Measurements from ENCODE around the gene KIAA0513.

Gene KIAA0513

DNA sequence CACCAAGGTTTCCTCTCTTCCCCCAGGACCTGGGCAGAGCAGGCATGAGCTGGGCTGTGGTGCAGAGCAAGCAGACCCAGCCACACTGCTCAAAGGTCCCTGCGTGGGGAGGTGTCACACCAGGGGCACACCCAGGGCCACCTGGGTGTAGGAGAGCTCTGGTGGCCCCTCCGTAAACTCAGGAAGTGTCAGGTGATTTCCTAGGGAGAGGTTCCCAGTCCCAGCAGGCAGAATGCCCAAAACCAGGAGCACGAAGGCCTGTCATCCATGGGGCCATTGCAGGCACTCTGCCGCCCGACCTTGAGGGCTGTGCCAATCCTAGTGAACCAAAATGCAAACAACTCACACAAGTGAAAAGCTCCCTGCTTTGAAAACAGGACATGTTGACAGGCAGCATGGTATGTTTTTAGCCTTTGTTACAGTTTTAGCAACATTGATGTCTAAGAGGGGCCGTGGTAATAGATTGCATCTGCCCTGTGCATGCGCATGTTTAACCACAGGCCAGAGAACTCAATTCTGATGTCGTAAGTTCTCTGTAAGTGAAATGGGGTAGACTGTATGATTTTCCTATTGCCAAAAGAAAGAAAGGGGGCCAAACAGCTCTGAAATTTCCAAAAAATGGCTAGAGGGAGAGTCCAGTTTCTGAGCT lies 63.4 kb downstream of the KIAA0513 start:
- DNase-seq (ENCODE audit: low spot score): no peak

DNA sequence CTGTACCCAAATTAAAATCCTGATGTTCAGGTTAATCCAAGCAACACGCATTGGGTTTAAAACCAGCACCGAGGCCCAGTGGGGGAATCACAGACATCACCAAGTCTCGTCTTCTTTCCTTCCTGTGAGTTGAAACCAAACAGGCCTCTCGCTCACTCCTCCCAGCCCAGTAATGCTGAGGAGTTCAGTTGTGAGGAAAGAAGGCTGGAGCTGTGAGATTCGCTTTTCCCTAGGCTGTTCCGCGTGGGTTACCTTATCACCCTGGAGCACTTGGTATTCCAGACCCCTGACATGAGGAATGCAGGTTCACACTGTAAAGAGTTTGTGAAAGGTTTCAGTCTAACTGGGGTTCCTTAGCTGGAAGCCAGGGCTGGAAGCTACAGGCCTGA lies 63.9 kb downstream of the KIAA0513 start:
- no peak for DNase-seq (ENCODE audit: low spot score)

DNA sequence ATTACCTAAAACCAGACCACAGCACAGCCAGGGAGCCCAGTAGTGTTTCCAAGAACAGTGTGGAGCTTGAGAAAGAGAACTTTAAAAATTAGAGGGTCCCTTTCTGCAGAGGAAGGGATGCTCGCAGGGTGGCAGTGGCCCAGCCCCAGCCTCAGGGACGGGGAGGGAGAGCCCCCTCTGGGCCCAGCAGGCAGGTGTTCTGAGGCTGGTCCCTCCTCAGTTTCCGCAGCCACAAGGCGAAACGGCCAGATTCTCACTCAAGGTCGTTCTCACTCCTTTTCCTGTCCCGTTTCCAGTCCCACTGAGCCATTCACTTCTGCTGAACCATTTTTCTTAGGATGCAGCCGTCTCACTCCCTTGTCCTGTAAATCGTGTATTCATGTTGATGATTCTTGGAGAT lies 64.7 kb downstream of the KIAA0513 start:
- no peak for DNase-seq (ENCODE audit: low spot score)

DNA sequence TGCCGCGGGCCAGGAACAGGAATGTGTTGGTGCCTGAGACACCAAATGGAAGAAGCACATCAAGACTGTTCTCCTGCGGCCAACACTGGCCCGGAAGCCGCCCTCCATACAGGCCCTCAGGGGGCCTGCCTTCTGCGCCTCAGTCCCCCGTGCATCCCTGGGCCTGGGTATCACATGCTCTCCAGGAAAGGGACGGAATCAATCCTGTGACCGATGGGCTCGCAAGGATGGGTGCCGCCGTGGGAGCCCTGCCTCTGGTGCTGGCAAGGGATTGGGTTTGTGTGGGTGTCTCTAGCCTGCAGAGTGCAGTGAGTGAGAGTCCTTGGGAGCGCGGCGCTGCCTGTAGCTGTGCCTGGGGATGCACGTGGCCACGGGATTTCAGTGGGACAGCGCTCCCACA lies 65.3 kb downstream of the KIAA0513 start:
- DNase-seq (ENCODE audit: low spot score): no peak

- no peak for DNase-seq (ENCODE audit: low spot score)
Observed at GRCh38 chr16:85093705-85094104, 66.1 kb downstream of the KIAA0513 start.

- no peak for DNase-seq (ENCODE audit: low spot score)
Observed at GRCh38 chr16:85094176-85094805, 66.7 kb downstream of the KIAA0513 start.

DNA sequence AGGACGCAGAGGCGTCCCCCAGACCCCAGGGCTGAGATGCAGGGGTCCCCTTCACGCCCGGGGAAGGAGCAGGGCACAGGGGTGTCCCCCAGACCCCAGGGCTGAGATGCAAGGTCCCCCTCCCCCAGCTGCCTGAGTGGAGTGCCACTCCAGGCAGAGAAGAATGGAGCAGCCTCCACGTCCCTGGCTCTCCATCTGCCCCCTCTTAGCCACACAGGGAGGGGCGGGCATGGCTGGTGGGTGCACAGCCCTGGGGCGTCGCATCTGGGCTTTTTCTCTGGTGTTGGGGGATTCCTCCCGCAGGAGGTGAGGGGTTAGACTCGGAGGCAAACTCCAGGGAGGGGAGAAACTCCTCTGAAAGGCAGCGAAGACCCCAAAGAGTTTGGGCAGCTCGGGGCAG lies 67.2 kb downstream of the KIAA0513 start:
- no peak for DNase-seq (ENCODE audit: low spot score)

- DNase-seq (ENCODE audit: low spot score): no peak
Observed at GRCh38 chr16:85096921-85097320, 69.3 kb downstream of the KIAA0513 start.

DNA sequence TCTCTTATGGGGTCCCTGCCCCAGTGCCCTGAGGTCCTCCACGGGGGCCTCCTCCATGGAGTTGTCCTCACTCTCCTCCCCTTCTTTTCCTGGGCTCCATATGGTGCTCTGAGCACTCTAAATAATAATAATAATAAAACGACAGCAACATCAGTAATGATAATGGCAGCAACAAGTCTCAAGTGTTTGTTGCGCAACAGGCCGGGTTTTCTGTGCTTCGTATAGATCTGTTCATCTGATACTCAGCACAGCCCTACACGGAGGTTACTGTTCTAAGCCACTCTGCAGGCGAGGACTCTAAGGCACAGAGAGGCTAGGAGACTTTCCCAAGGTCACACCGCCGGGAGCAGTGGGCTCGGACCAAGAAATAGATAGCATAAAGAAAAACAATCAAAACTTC lies 71.0 kb downstream of the KIAA0513 start:
- no peak for DNase-seq (ENCODE audit: low spot score)

DNA sequence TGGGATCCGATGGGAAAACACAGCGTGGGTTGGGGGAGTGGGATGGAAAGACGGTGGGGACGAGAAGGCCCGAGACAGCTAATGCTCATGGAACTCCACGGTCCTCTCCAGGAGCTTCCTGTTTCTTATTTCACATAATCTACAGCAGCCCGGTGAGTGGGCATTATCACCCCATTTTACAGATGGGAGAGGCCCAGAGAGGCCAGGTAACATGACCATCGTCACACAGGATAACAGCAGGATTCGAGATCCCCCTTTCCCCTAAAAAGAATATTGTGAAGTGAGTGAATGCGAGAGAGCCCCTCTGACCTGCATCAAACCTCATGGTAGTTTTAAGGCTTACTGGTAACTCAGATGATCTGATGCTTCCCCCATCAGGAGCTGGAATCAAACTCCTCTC lies 72.7 kb downstream of the KIAA0513 start:
- no peak for DNase-seq (ENCODE audit: low spot score)

DNA sequence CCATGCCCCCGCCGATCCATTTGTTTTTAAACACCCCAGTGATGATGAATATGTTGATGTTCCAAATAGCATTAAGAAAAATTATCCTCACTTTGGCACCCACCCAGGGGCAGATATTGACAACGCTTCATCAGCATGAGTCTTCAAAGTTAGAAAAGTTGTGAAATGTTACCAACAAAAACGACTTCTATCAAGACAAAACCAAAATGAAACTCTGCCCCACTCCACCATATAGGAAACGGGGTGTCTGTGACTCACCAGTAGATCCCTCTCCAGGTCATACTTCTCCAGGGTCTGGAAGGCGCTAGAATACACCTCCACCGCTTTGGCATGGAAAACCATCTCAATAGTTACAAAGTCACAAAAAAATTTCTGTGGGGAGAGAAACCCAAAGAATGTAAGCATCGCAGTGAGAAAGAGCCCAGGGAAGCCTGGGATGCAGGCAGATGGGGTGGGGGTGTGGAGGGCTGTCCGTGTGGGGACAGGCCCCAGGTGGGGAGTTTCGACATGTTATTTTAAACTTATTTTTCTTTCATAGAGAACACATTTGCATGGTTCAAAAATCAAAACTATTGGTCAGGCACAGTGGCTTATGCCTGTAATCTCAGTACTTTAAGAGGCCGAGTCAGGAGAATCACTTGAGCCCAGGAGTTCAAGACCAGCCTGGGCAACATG lies 74.5 kb downstream of the KIAA0513 start:
- no peak for DNase-seq (ENCODE audit: low spot score)

GRCh38 chr16:85103114-85104079 lies 75.8 kb downstream of the KIAA0513 start:
- DNase-seq (ENCODE audit: low spot score): no peak

DNA sequence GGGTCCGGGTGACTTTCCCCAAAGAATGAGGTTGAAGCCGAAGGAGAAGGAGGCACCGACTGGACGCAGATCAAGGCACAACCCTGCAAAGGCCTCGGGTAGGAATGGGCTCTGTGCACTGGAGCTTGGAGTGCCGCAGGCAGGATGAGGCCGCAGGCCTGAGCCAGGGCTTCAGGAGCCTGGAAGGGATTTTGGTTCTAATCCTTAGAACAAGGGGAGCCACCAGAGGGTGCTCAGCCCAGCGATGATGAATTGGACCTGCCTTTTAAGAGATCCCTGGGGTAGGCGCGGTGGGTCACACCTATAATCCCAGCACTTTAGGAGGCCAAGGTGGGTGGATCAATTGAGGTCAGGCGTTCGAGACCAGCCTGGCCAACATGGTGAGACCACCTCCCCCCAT lies 76.6 kb downstream of the KIAA0513 start:
- DNase-seq (ENCODE audit: low spot score): no peak

GRCh38 chr16:85104821-85105391 lies 77.3 kb downstream of the KIAA0513 start:
- peak; percentile 54 for DNase-seq (ENCODE audit: low spot score)

- no peak for DNase-seq (ENCODE audit: low spot score)
Observed at GRCh38 chr16:85105475-85105874, 77.9 kb downstream of the KIAA0513 start.

DNA sequence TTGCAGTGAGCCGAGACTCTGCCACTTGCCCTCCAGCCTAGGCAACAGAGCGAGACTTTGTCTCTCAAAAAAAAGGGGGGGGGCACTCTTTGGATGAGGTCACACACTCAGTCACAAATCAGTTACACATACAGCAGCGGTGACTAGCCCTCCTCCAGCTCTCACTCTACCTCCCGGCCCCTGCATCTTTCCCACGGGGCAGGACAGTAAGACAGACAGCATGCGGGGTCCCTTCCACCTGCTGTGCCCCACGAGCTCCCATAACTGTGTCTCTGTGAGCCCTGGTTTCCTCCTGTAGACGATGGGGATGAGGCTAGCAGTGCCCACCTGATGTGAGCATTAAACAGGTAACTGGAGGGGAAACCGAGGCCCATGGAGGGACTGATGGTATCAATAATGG lies 79.5 kb downstream of the KIAA0513 start:
- DNase-seq (ENCODE audit: low spot score): no peak

GRCh38 chr16:85107532-85107931 lies 79.9 kb downstream of the KIAA0513 start:
- no peak for DNase-seq (ENCODE audit: low spot score)

DNA sequence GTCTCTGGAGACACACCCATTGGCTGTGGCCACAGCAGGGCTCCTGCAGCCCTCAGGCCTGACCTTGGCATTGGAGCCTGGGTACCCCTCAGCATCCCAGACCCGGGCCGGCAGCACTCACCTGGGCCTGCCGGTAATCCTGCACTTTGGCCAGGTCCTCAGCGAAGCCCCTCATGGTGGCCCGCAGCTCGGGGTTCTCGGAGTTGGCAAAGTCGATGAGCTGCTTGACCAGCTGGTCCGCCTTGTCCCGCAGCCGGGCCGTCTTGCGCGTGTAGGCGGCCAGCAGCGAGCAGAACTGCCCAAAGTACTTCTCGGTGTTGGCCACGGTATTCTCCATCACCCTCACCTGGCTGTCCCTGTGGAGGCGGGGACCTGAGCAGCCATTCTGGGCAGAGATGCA lies 82.5 kb downstream of the KIAA0513 start:
- no peak for DNase-seq (ENCODE audit: low spot score)

GRCh38 chr16:85111184-85111583 lies 83.6 kb downstream of the KIAA0513 start:
- DNase-seq (ENCODE audit: low spot score): no peak

- DNase-seq (ENCODE audit: low spot score): no peak
Observed at GRCh38 chr16:85112364-85112763, 84.8 kb downstream of the KIAA0513 start, which contains the start of gene CIBAR2. Gene CIBAR2 (minus strand): TSS chr16:85112472. CDS start chr16:85112352, 120 bp downstream.

- DNase-seq (ENCODE audit: low spot score): no peak
Observed at GRCh38 chr16:85113168-85113733, 85.7 kb downstream of the KIAA0513 start.

DNA sequence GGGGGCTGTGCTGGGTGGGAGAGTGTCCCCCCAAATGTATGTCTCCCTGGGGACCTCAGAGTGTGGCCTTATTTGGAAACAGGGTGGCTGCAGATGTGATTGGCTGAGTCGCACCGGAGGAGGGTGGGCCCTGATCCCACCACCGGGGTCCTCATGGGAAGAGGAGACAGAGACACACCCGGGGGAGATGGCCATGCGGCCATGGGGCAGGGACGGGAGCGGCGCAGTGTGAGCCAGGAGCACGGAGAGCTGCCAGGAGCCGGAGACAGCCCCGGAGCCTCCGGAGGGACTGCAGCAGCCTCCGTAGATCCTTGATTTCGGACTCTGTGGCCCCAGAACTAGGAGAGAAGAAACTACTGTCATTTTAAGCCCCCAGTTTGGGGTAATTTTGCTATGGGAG lies 86.3 kb downstream of the KIAA0513 start:
- DNase-seq (ENCODE audit: low spot score): no peak

All from CD4-positive, alpha-beta T cell treated with Interleukin-6 at 100 ng/mL for 8 hours (primary cell).